Gastroesophageal sphincter (tissue), 4 donors: ENCODE data around the gene PRSS12. TPM values are rescaled to one million over a fixed set of nuclear protein-coding genes. Genes with fewer than 3 reads are reported as not detected.
"Not testable (repeated sequence)": the region's sequence is repeated elsewhere in the genome, so short reads cannot be mapped to it uniquely, and the experiment has no call there.

Source experiments
- ATAC-seq: fragments of 150-250 bp; one replicate; pipeline ENCODE4 v1.9.1; 2016; ENCODE audit warnings: mild to moderate bottlenecking, moderate library complexity
- H3K27ac ChIP-seq, 4 donors: fragments of 200-600 bp; sonication (generic) in 3 of 4; 1 replicate in 3 of 4; 2 replicates in 1 of 4; pipeline ENCODE4 v1.5.1; 2016 to 2019
- H3K27me3 ChIP-seq: fragments of 200-600 bp; sonication (generic); one replicate; pipeline ENCODE4 v1.5.1; 2019
- H3K36me3 ChIP-seq, 2 donors: fragments of 200-600 bp; sonication (generic); one replicate each; pipeline ENCODE4 v1.5.1; 2019; ENCODE audit warnings: control low read depth in 1 of 2
- H3K4me1 ChIP-seq, 3 donors: fragments of 200-600 bp; sonication (generic); 1 replicate in 2 of 3; 2 replicates in 1 of 3; pipeline ENCODE4 v1.5.1; 2016 to 2019; ENCODE audit warnings: control low read depth in 2 of 3
- H3K4me3 ChIP-seq, 2 donors: fragments of 200-600 bp; sonication (generic); one replicate each; pipeline ENCODE4 v1.5.1; 2019; ENCODE audit warnings: mild to moderate bottlenecking in 1 of 2, moderate library complexity in 1 of 2
- H3K9me3 ChIP-seq, 3 donors: fragments of 200-600 bp; sonication (generic); one replicate each; pipeline ENCODE4 v1.5.1; 2017 to 2019; ENCODE audit warnings: control low read depth in 2 of 3
- CTCF ChIP-seq, 4 experiments: fragments of 200-600 bp in 2 of 4; fragments of 450-650 bp in 2 of 4; sonication (generic) in 1 of 4; IDR thresholded peaks; one replicate each; pipeline ENCODE4 v1.5.1; 2017 to 2019; ENCODE audit warnings: antibody characterized with exemption in 4 of 4, mild to moderate bottlenecking in 2 of 4, moderate library complexity in 2 of 4
- EP300 ChIP-seq: sonication (generic); formaldehyde crosslinking; IDR thresholded peaks from one replicate; pipeline ENCODE4 v1.6.1; 2017; ENCODE audit warnings: antibody characterized with exemption, mild to moderate bottlenecking
- POLR2A ChIP-seq, 2 donors: fragments of 450-650 bp; IDR thresholded peaks; one replicate each; pipeline ENCODE4 v1.6.1; 2017; ENCODE audit warnings: antibody characterized with exemption in 2 of 2, mild to moderate bottlenecking in 2 of 2, moderate library complexity in 1 of 2
- POLR2AphosphoS5 ChIP-seq: sonication (generic); formaldehyde crosslinking; IDR thresholded peaks from one replicate; pipeline ENCODE4 v1.6.1; 2017; ENCODE audit warnings: antibody characterized with exemption
- WGBS, 2 donors: methylation state at CpG; one replicate each; pipeline ENCODE4 v1.1.5; 2018; ENCODE audit warnings: low coverage in 1 of 2; 5-methylcytosine and 5-hydroxymethylcytosine counted together
- total RNA-seq, 4 donors: library from RNA; depleted of rRNA; stranded (reverse); fragments of >200 nt; gene quantifications; one replicate each; pipeline ENCODE4 v1.1.0, GENCODE V29; 2016

Gene PRSS12
- total RNA-seq = 1 to 10 TPM in 1 of 4 donors, under 1 TPM in 3; 0.13 to 1.7 (median 0.45) TPM

GRCh38 chr4:118352843-118353533, at the start of gene PRSS12:
Gene PRSS12, minus strand, starts transcription at chr4:118353003. Its CDS starts 283 bp downstream, at chr4:118352720.
- TF ChIP-seq EP300 (no peak), POLR2AphosphoS5 (no peak), POLR2A (IDR thresholded peaks at IDR 0.05) (no peak), CTCF (IDR thresholded peaks at IDR 0.05) (peak; percentile 39 to 87 (median 52))
- 2% methylated on average over 6 to 10 of the region's 59 CpGs for WGBS, 2 donors

GRCh38 chr4:118400356-118400755, 47.6 kb upstream of the PRSS12 start:
- Histone ChIP-seq H3K36me3 (no peaks in the 10 kb centered on the region), H3K4me1 (peaks cover 0 to 5% (median 0%) of the 10 kb centered on the region in 3 donors), H3K4me3 (no peak overlapping the region), H3K27ac (no peak overlapping the region), H3K27me3 (peaks cover 6% of the 10 kb centered on the region), H3K9me3 (no peaks in the 10 kb centered on the region)
- WGBS, 2 donors = 40 to 58% methylated on average over 3 of the region's 3 CpGs
- ATAC-seq = no peak
- TF ChIP-seq EP300 (no peak), POLR2A (IDR thresholded peaks at IDR 0.05) (no peak), CTCF (IDR thresholded peaks at IDR 0.05) (no peak), POLR2AphosphoS5 (no peak)

More at GRCh38 chr4:118352843-118353533, at the start of gene PRSS12:
- peak; percentile 84 for ATAC-seq
- H3K4me1 ChIP-seq = peaks cover 0 to 19% (median 11%) of the 10 kb centered on the region in 3 donors
- H3K27ac ChIP-seq = peak within 1 kb of the TSS in 1 of 4 donors; percentile 23
- peaks cover 70% of the 10 kb centered on the region for H3K27me3 ChIP-seq
- peak within 1 kb of the TSS; percentile 34 to 56 for H3K4me3 ChIP-seq
- no peaks in the 10 kb centered on the region for H3K9me3 ChIP-seq
- H3K36me3 ChIP-seq = no peaks in the 10 kb centered on the region

GRCh38 chr4:118399883-118400282, 47.1 kb upstream of the PRSS12 start:
- H3K9me3 ChIP-seq, H3K4me1 ChIP-seq, H3K27ac ChIP-seq, H3K27me3 ChIP-seq, H3K4me3 ChIP-seq, ATAC-seq, H3K36me3 ChIP-seq: not testable (repeated sequence)
- 76 to 100% methylated on average over 2 to 4 of the region's 4 CpGs for WGBS, 2 donors

- peaks cover 0 to 5% (median 0%) of the 10 kb centered on the region in 3 donors for H3K4me1 ChIP-seq
- no peak overlapping the region for H3K4me3 ChIP-seq
- no peaks in the 10 kb centered on the region for H3K36me3 ChIP-seq
- TF ChIP-seq CTCF (IDR thresholded peaks at IDR 0.05) = no peak
- no peak for TF ChIP-seq EP300
- no peak for TF ChIP-seq POLR2AphosphoS5
- no peak for TF ChIP-seq POLR2A (IDR thresholded peaks at IDR 0.05)
- no peaks in the 10 kb centered on the region for H3K9me3 ChIP-seq
- H3K27me3 ChIP-seq = no peaks in the 10 kb centered on the region
- ATAC-seq = no peak
- H3K27ac ChIP-seq = no peak overlapping the region
- 72 to 83% methylated on average over 4 to 5 of the region's 5 CpGs for WGBS, 2 donors
Observed at GRCh38 chr4:118398226-118399090, 45.7 kb upstream of the PRSS12 start.

- ATAC-seq = no peak
- WGBS, 2 donors = 35 to 60% methylated on average over 1 of the region's 1 CpG
- TF ChIP-seq POLR2A (IDR thresholded peaks at IDR 0.05) (no peak), POLR2AphosphoS5 (no peak), CTCF (IDR thresholded peaks at IDR 0.05) (no peak), EP300 (no peak)
- no peaks in the 10 kb centered on the region for H3K9me3 ChIP-seq
- peaks cover 0 to 5% (median 0%) of the 10 kb centered on the region in 3 donors for H3K4me1 ChIP-seq
- H3K27me3 ChIP-seq = no peaks in the 10 kb centered on the region
- no peaks in the 10 kb centered on the region for H3K36me3 ChIP-seq
- no peak overlapping the region for H3K4me3 ChIP-seq
- no peak overlapping the region for H3K27ac ChIP-seq
Observed at GRCh38 chr4:118397623-118397979, 44.8 kb upstream of the PRSS12 start.
